Measurements from ENCODE around the gene CDC42BPB. TPM values are rescaled to one million over a fixed set of nuclear protein-coding genes. Genes with fewer than 3 reads are reported as not detected.
A peak's percentile ranks its signal among the peaks of the same experiment; 100 is the strongest.

Gene CDC42BPB
- total RNA-seq, 1 experiment from 2014 or later, result 103 TPM

GRCh38 chr14:103095210-103095778 is 37.9 kb upstream of the CDC42BPB start:
- Histone ChIP-seq H3K23me2 (ENCODE audit: insufficient read length, low read depth, low read length, poor library complexity, severe bottlenecking) (peaks cover 4% of the 10 kb centered on the region), H3K27ac (ENCODE audit: insufficient read length, low read depth, low read length) (no peak overlapping the region), H4K5ac (ENCODE audit: insufficient read length, low read depth, low read length) (no peak overlapping the region), H3K79me2 (ENCODE audit: insufficient read depth, low read length) (no peaks in the 10 kb centered on the region), H2BK5ac (ENCODE audit: insufficient read length, low read length) (no peak overlapping the region), H4K8ac (replicated peaks; ENCODE audit: insufficient read length, low read depth, low read length) (no peak overlapping the region), H3K9ac (ENCODE audit: extremely low read depth, insufficient read length, low read length) (no peak overlapping the region), H3K56ac (ENCODE audit: insufficient read length, low read depth, low read length) (no peak overlapping the region), H2BK15ac (ENCODE audit: low read depth, low read length) (no peak overlapping the region), H2BK20ac (ENCODE audit: low read depth, low read length, poor library complexity, severe bottlenecking) (no peak overlapping the region), H4K20me1 (ENCODE audit: control insufficient read depth, insufficient read depth, insufficient read length) (no peaks in the 10 kb centered on the region), H3K79me1 (ENCODE audit: insufficient read depth, low read depth, low read length, poor library complexity, severe bottlenecking) (no peaks in the 10 kb centered on the region), H3T11ph (ENCODE audit: low read length) (no peak overlapping the region), H2BK120ac (ENCODE audit: low read depth, low read length, poor library complexity, severe bottlenecking) (no peak overlapping the region), H2AFZ (ENCODE audit: low read length) (no peak overlapping the region), H4K91ac (ENCODE audit: insufficient read length, low read depth, low read length) (no peak overlapping the region), H3K4me2 (ENCODE audit: insufficient read depth, insufficient read length, low read length) (no peak overlapping the region), H2AK5ac (ENCODE audit: insufficient read length, low read length) (no peak overlapping the region), H3K14ac (ENCODE audit: insufficient read depth, low read length) (no peak overlapping the region), H3K27me3 (ENCODE audit: insufficient read depth, low read length) (no peaks in the 10 kb centered on the region; the same call in 1 of the 2 replicates), H3K4me1 (ENCODE audit: insufficient read depth, low read length) (no peaks in the 10 kb centered on the region; the same call in 1 of the 2 replicates), H3K4ac (ENCODE audit: low read depth, low read length) (no peak overlapping the region), H3K18ac (ENCODE audit: insufficient read length, low read depth, low read length) (no peak overlapping the region), H3K9me3 (ENCODE audit: control insufficient read depth, low read depth, low read length) (no peaks in the 10 kb centered on the region), H3K23ac (ENCODE audit: insufficient read length, low read depth, low read length) (no peak overlapping the region), H2BK12ac (ENCODE audit: insufficient read length, low read depth, low read length) (no peak overlapping the region)
- H3K9me3 Mint-ChIP-seq, result no peaks in the 10 kb centered on the region
- no peak for DNase-seq
- 0 out of 5 replicates have a peak overlapping the region, but pooled peaks of 1 of the 2 experiments have one; percentile 1 for H3K4me3 Mint-ChIP-seq
- WGBS (ENCODE audit: extremely low coverage, insufficient read length, low lambda C conversion rate), result no CpG with 5 or more reads among the region's 11 CpGs
- peaks cover 11% of the 10 kb centered on the region for H3K27me3 Mint-ChIP-seq (ENCODE audit: low read depth)
- TF ChIP-seq CTCF (conservative IDR thresholded peaks at IDR 0.05), result no peak
- no peaks in the 10 kb centered on the region for H3K36me3 Mint-ChIP-seq (ENCODE audit: insufficient read depth in 1 of 3, low read depth in 3 of 3)
- H3K27ac Mint-ChIP-seq, result peak overlapping the region in 1 of 3 experiments; percentile 42; a peak in 1 of 7 replicates
- peaks cover 15 to 43% of the 10 kb centered on the region in 2 experiments for H3K4me1 Mint-ChIP-seq

Measured in H9 (cell line).